Keratinocyte (primary cell): ENCODE data around the gene ACOXL. TPM values are rescaled to one million over a fixed set of nuclear protein-coding genes. Genes with fewer than 3 reads are reported as not detected.

Experiments used
- DNase-seq: peaks from one replicate; pipeline ENCODE4 v3.0.0-alpha.2; 2011; ENCODE audit warnings: low read depth, missing footprints, low spot score
- FAIRE-seq: peaks from 2 replicates; lab custom pipeline; 2011; peaks lifted over from hg19 to GRCh38; lab: Jason Lieb, UNC
- H2AFZ ChIP-seq: 2 replicates; pipeline ENCODE4 v1.6.0; 2012; ENCODE audit warnings: low read length, control low read depth, inconsistent platforms; ENCODE audit not compliant: control insufficient read depth
- H3K27ac ChIP-seq: 2 replicates; pipeline ENCODE4 v1.5.1; 2011; ENCODE audit warnings: low read length; ENCODE audit not compliant: control insufficient read depth, insufficient read depth
- H3K27me3 ChIP-seq: 3 replicates; pipeline ENCODE4 v1.6.0; 2011; ENCODE audit warnings: low read length; ENCODE audit not compliant: control insufficient read depth, insufficient read depth; ENCODE audit errors: extremely low read depth
- H3K36me3 ChIP-seq, 2 experiments: 2 replicates in 1 of 2; 3 replicates in 1 of 2; pipeline ENCODE4 v1.5.1; 2011; ENCODE audit warnings: low read length in 2 of 2, mild to moderate bottlenecking in 1 of 2; ENCODE audit not compliant: control insufficient read depth in 2 of 2, insufficient read depth in 2 of 2; ENCODE audit errors: extremely low read depth in 1 of 2
- H3K4me1 ChIP-seq: 3 replicates; pipeline ENCODE4 v1.5.1; 2011; ENCODE audit warnings: low read length; ENCODE audit not compliant: control insufficient read depth, insufficient read depth; ENCODE audit errors: extremely low read depth
- H3K4me2 ChIP-seq: 3 replicates; pipeline ENCODE4 v1.6.0; 2011; ENCODE audit warnings: low read depth, low read length; ENCODE audit not compliant: control insufficient read depth, insufficient read depth; ENCODE audit errors: extremely low read depth
- H3K4me3 ChIP-seq, 3 experiments: fragments of 200-600 bp in 1 of 3; sonication (generic) in 1 of 3; 2 replicates in 2 of 3; 3 replicates in 1 of 3; pipeline ENCODE4 v1.5.1; 2011 to 2016; ENCODE audit warnings: low read length in 3 of 3, mild to moderate bottlenecking in 3 of 3, control low read depth in 2 of 3, inconsistent platforms in 1 of 3, low read depth in 1 of 3, mixed read lengths in 1 of 3, mixed run types in 1 of 3, moderate library complexity in 1 of 3; ENCODE audit not compliant: control insufficient read depth in 2 of 3, insufficient read depth in 2 of 3; ENCODE audit errors: extremely low read depth in 1 of 3
- H3K79me2 ChIP-seq: 2 replicates; pipeline ENCODE4 v1.6.0; 2012; ENCODE audit warnings: low read length; ENCODE audit not compliant: control insufficient read depth, insufficient read depth
- H3K9ac ChIP-seq: 3 replicates; pipeline ENCODE4 v1.6.0; 2011; ENCODE audit warnings: low read length; ENCODE audit not compliant: control insufficient read depth, insufficient read depth; ENCODE audit errors: extremely low read depth
- H3K9me1 ChIP-seq: 3 replicates; pipeline ENCODE4 v1.6.0; 2011; ENCODE audit warnings: low read length; ENCODE audit not compliant: control insufficient read depth, insufficient read depth; ENCODE audit errors: extremely low read depth
- H3K9me3 ChIP-seq: 2 replicates; pipeline ENCODE4 v1.5.1; 2012; ENCODE audit warnings: low read depth, low read length; ENCODE audit not compliant: control insufficient read depth
- H4K20me1 ChIP-seq: 3 replicates; pipeline ENCODE4 v1.6.0; 2011; ENCODE audit warnings: low read length; ENCODE audit not compliant: control insufficient read depth, insufficient read depth; ENCODE audit errors: extremely low read depth
- EZH2 ChIP-seq: IDR thresholded peaks from one replicate; pipeline ENCODE4 v1.6.1; 2012; ENCODE audit warnings: inconsistent platforms, mild to moderate bottlenecking, low read length, moderate library complexity
- dilution Hi-C: fragments of 300-500 bp; cut with MboI; formaldehyde crosslinking; loops from one replicate; pipeline ENCODE4 v1.7.0; 2020; ENCODE audit warnings: low sequenced_read_pairs; ENCODE audit not compliant: extremely low pct_ligation_motif_present
- polyA plus RNA-seq, 5 experiments: library from polyadenylated mRNA; depleted of rRNA in 3 of 5; stranded (reverse) in 3 of 5; stranded (forward) in 1 of 5; unstranded in 1 of 5; fragments of >200 nt; gene quantifications; 1 replicate in 1 of 5; 2 replicates in 3 of 5; 3 replicates in 1 of 5; pipeline versions ENCODE4 v1.2.1 to v1.2.3, GENCODE V29; 2011 to 2012; ENCODE audit warnings: missing spikeins in 2 of 5, low read depth in 1 of 5, low replicate concordance in 1 of 5
- TF ChIP-seq, protein P1 (sequence below), 3 experiments: IDR thresholded peaks in 1 of 3; conservative IDR thresholded peaks in 1 of 3; optimal IDR thresholded peaks in 1 of 3; 2 replicates in 2 of 3; 3 replicates in 1 of 3; pipeline versions ENCODE3 to v1.5.1; 2011; ENCODE audit warnings: low read length in 3 of 3, mild to moderate bottlenecking in 3 of 3, moderate library complexity in 2 of 3, control low read depth in 1 of 3, inconsistent platforms in 1 of 3; ENCODE audit not compliant: insufficient read depth in 2 of 3; ENCODE audit errors: extremely low read depth in 1 of 3

The ACOXL gene
- polyA plus RNA-seq, 1 donor (not counting 4 experiments of a cell fraction or from before 2014, with no cell fraction given) = 0.04 TPM

DNA sequence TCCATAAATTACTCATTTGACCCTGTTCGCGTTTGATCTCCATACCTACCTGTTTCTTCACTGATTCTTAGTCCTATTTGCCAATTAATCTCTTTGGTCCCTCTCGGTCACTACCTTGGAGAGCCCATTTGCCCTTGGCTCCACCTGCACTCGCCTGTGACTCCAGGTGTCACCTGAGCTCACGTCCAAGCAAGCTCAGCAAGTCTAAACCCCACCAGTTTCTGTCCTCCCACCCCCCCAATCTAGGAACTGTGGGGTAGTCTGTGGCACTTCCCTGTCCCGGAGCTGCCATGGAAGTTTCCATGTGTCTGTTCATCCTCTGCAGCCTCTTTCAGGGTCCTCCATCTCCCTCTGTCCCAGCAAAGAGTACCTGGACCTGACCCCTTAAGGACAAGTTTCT is 320.2 kb downstream of the ACOXL start:
- Histone ChIP-seq H2AFZ (no peak overlapping the region), H3K9ac (no peak overlapping the region), H3K9me3 (no peaks in the 10 kb centered on the region), H4K20me1 (no peaks in the 10 kb centered on the region), H3K9me1 (no peaks in the 10 kb centered on the region), H3K4me1 (no peaks in the 10 kb centered on the region), H3K27me3 (peaks cover 51% of the 10 kb centered on the region), H3K79me2 (no peaks in the 10 kb centered on the region), H3K36me3 (no peaks in the 10 kb centered on the region), H3K4me2 (no peak overlapping the region), H3K27ac (no peak overlapping the region), H3K4me3 (no peak overlapping the region)
- no peak for TF ChIP-seq EZH2
- TF ChIP-seq, protein P1, sequence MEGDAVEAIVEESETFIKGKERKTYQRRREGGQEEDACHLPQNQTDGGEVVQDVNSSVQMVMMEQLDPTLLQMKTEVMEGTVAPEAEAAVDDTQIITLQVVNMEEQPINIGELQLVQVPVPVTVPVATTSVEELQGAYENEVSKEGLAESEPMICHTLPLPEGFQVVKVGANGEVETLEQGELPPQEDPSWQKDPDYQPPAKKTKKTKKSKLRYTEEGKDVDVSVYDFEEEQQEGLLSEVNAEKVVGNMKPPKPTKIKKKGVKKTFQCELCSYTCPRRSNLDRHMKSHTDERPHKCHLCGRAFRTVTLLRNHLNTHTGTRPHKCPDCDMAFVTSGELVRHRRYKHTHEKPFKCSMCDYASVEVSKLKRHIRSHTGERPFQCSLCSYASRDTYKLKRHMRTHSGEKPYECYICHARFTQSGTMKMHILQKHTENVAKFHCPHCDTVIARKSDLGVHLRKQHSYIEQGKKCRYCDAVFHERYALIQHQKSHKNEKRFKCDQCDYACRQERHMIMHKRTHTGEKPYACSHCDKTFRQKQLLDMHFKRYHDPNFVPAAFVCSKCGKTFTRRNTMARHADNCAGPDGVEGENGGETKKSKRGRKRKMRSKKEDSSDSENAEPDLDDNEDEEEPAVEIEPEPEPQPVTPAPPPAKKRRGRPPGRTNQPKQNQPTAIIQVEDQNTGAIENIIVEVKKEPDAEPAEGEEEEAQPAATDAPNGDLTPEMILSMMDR (optimal IDR thresholded peaks at IDR 0.05 in 1 of 3, IDR thresholded peaks at IDR 0.05 in 1 of 3, conservative IDR thresholded peaks at IDR 0.05 in 1 of 3; ENCODE audit: extremely low read depth in 1 of 3, insufficient read depth in 2 of 3, low read length in 3 of 3) = no peak
- dilution Hi-C loops = no loop called here
- no peak for DNase-seq
- no peak for FAIRE-seq

DNA sequence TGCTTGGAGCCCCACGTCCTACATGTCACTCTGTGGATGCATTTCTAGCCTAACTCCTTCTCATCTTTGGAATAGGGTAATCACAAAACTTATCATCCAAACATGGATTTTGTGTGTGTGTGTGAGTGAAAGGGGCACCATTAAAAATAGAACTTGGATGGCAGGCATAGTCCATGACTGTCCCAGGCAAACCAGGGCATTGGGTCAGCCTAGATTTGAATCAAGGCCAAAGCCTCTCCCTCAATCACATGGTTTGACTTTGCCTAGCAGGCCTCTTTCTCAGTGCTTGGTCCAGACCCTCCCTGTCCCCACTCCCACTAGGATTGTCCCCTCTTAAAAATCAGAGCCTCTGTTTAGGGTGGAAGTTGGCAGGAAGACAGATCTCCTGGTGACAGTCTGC is 320.9 kb downstream of the ACOXL start:
- dilution Hi-C loops = no loop called here
- no peak for FAIRE-seq
- H3K4me1 ChIP-seq = no peaks in the 10 kb centered on the region

More for the DNA sequence above, 320.9 kb downstream of the ACOXL start:
- no peak for DNase-seq
- Histone ChIP-seq H3K4me3 (no peak overlapping the region), H3K9me1 (no peaks in the 10 kb centered on the region), H3K36me3 (no peaks in the 10 kb centered on the region), H3K9ac (no peak overlapping the region), H3K27ac (no peak overlapping the region), H4K20me1 (no peaks in the 10 kb centered on the region), H3K4me2 (no peak overlapping the region), H3K9me3 (no peaks in the 10 kb centered on the region), H3K79me2 (no peaks in the 10 kb centered on the region), H2AFZ (no peak overlapping the region), H3K27me3 (peaks cover 56% of the 10 kb centered on the region)
- no peak for TF ChIP-seq EZH2
- TF ChIP-seq, protein P1 (optimal IDR thresholded peaks at IDR 0.05 in 1 of 3, IDR thresholded peaks at IDR 0.05 in 1 of 3, conservative IDR thresholded peaks at IDR 0.05 in 1 of 3; ENCODE audit: extremely low read depth in 1 of 3, insufficient read depth in 2 of 3, low read length in 3 of 3) = no peak
